ENCODE results near the gene S100A1. TPM values are rescaled to one million over a fixed set of nuclear protein-coding genes. Genes with fewer than 3 reads are reported as not detected.
A peak's percentile ranks its signal among the peaks of the same experiment; 100 is the strongest.

Gene S100A1
- total RNA-seq, 1 experiment from 2014 or later, result not detected

GRCh38 chr1:153616917-153617311, 11.3 kb upstream of the S100A1 start:
- no TSS peak for BruUV-seq (replicated peaks)
- Mint-ChIP-seq H3K4me1 (ENCODE audit: insufficient read depth, unreplicated experiment) (peaks cover 47% of the 10 kb centered on the region), H3K9me3 (ENCODE audit: unreplicated experiment) (no peaks in the 10 kb centered on the region)

GRCh38 chr1:153617663-153618062, 10.6 kb upstream of the S100A1 start:
- Mint-ChIP-seq H3K4me3 (ENCODE audit: unreplicated experiment) (peak overlapping the region; percentile 90), H3K36me3 (ENCODE audit: insufficient read depth, unreplicated experiment) (peaks cover 37% of the 10 kb centered on the region), H3K4me1 (ENCODE audit: insufficient read depth, unreplicated experiment) (peaks cover 47% of the 10 kb centered on the region), H3K27me3 (ENCODE audit: insufficient read depth, unreplicated experiment) (no peaks in the 10 kb centered on the region), H3K9me3 (ENCODE audit: unreplicated experiment) (no peaks in the 10 kb centered on the region), H3K27ac (ENCODE audit: low read depth, unreplicated experiment) (peak overlapping the region; percentile 76)
- peak; percentile 90 for TF ChIP-seq CTCF (IDR thresholded peaks at IDR 0.05; ENCODE audit: unreplicated experiment)
- CTCF ChIA-PET, result interaction anchor here (0.6 to 11.8 kb wide), 26 partner anchors 10 to 1619 kb away, joined by 3 to 214 read pairs (median 4); partner anchors contain the start of genes CHTOP, S100A1, S100A13 and SNAPIN
- POLR2A ChIA-PET, result interaction anchor here (0.8 to 46.1 kb wide), 11 partner anchors 2 to 360 kb away, joined by 3 to 1272 read pairs (median 61); partner anchors contain the start of genes CHTOP, JTB, S100A1 and S100A13
- BruUV-seq (replicated peaks), result no TSS peak
- intact Hi-C loops (cut with micrococcal nuclease), result loop anchor here (1.0 to 5.0 kb wide), 3 partner anchors 45 to 370 kb away; partner anchors contain the start of gene RAB13
- peak; percentile 86 for DNase-seq (ENCODE audit: unreplicated experiment)

More at GRCh38 chr1:153616917-153617311, 11.3 kb upstream of the S100A1 start:
- Mint-ChIP-seq H3K4me3 (ENCODE audit: unreplicated experiment) (peak overlapping the region; percentile 90), H3K27me3 (ENCODE audit: insufficient read depth, unreplicated experiment) (no peaks in the 10 kb centered on the region), H3K36me3 (ENCODE audit: insufficient read depth, unreplicated experiment) (peaks cover 30% of the 10 kb centered on the region), H3K27ac (ENCODE audit: low read depth, unreplicated experiment) (peak overlapping the region; percentile 76)
- intact Hi-C loops (cut with micrococcal nuclease), result loop anchor here (1.0 to 5.0 kb wide), 3 partner anchors 45 to 370 kb away; partner anchors contain the start of gene RAB13
- DNase-seq (ENCODE audit: unreplicated experiment), result peak; percentile 84
- ChIA-PET CTCF (interaction anchor here (0.6 to 11.8 kb wide), 15 partner anchors 9 to 1618 kb away, joined by 3 to 214 read pairs (median 5); partner anchors contain the start of genes CHTOP, S100A1 and S100A13), POLR2A (interaction anchor here (0.6 to 46.1 kb wide), 22 partner anchors 1 to 373 kb away, joined by 3 to 1272 read pairs (median 6); partner anchors contain the start of genes CHTOP, ILF2, JTB and RPS27)
- TF ChIP-seq CTCF (IDR thresholded peaks at IDR 0.05; ENCODE audit: unreplicated experiment), result no peak

GRCh38 chr1:153619171-153619570, 9.1 kb upstream of the S100A1 start:
- intact Hi-C loops (cut with micrococcal nuclease), result loop anchor here (5.0 kb wide), 1 partner anchor 368 kb away; the partner anchor contains the start of gene RAB13
- H3K27ac Mint-ChIP-seq (ENCODE audit: low read depth, unreplicated experiment), result no peak overlapping the region
- no peak for DNase-seq (ENCODE audit: unreplicated experiment)
- H3K36me3 Mint-ChIP-seq (ENCODE audit: insufficient read depth, unreplicated experiment), result peaks cover 52% of the 10 kb centered on the region
- POLR2A ChIA-PET, result interaction anchor here (1.0 to 46.1 kb wide), 7 partner anchors 4 to 104 kb away, joined by 3 to 1272 read pairs (median 108); partner anchors contain the start of genes CHTOP, ILF2, S100A1 and S100A13
- H3K9me3 Mint-ChIP-seq (ENCODE audit: unreplicated experiment), result no peaks in the 10 kb centered on the region
- BruUV-seq (replicated peaks), result no TSS peak
- no peak for TF ChIP-seq CTCF (IDR thresholded peaks at IDR 0.05; ENCODE audit: unreplicated experiment)
- no peak overlapping the region for H3K4me3 Mint-ChIP-seq (ENCODE audit: unreplicated experiment)
- CTCF ChIA-PET, result interaction anchor here (0.7 to 11.8 kb wide), 10 partner anchors 9 to 267 kb away, joined by 3 to 214 read pairs (median 5); partner anchors contain the start of genes CHTOP, S100A1, S100A13 and SNAPIN
- H3K27me3 Mint-ChIP-seq (ENCODE audit: insufficient read depth, unreplicated experiment), result no peaks in the 10 kb centered on the region
- peaks cover 49% of the 10 kb centered on the region for H3K4me1 Mint-ChIP-seq (ENCODE audit: insufficient read depth, unreplicated experiment)

- no peaks in the 10 kb centered on the region for H3K9me3 Mint-ChIP-seq (ENCODE audit: unreplicated experiment)
- H3K4me3 Mint-ChIP-seq (ENCODE audit: unreplicated experiment), result no peak overlapping the region
- CTCF ChIA-PET, result interaction anchor here (0.6 to 9.3 kb wide), 5 partner anchors 8 to 1200 kb away, joined by 3 to 195 read pairs (median 4); partner anchors contain the start of genes S100A14 and S100A16
- intact Hi-C loops (cut with micrococcal nuclease), result no loop called here
- TF ChIP-seq CTCF (IDR thresholded peaks at IDR 0.05; ENCODE audit: unreplicated experiment), result no peak
- BruUV-seq (replicated peaks), result no TSS peak
- DNase-seq (ENCODE audit: unreplicated experiment), result no peak
- H3K4me1 Mint-ChIP-seq (ENCODE audit: insufficient read depth, unreplicated experiment), result peaks cover 31% of the 10 kb centered on the region
- H3K36me3 Mint-ChIP-seq (ENCODE audit: insufficient read depth, unreplicated experiment), result peaks cover 61% of the 10 kb centered on the region
- POLR2A ChIA-PET, result interaction anchor here (0.9 to 46.1 kb wide), 3 partner anchors 8 to 48 kb away, joined by 3 to 1272 read pairs (median 1272); partner anchors contain the start of genes CHTOP, S100A1, S100A13 and S100A14
- no peak overlapping the region for H3K27ac Mint-ChIP-seq (ENCODE audit: low read depth, unreplicated experiment)
- no peaks in the 10 kb centered on the region for H3K27me3 Mint-ChIP-seq (ENCODE audit: insufficient read depth, unreplicated experiment)
These were observed 5.1 kb upstream of the S100A1 start for GRCh38 chr1:153623101-153623500.
